Kidney tubule cell (primary cell): ENCODE data around the gene PARD6G.

Experiments
- DNase-seq: peaks from one replicate; pipeline ENCODE4 v3.0.0-alpha.2; 2018; ENCODE audit warnings: low spot score

Gene PARD6G

DNA sequence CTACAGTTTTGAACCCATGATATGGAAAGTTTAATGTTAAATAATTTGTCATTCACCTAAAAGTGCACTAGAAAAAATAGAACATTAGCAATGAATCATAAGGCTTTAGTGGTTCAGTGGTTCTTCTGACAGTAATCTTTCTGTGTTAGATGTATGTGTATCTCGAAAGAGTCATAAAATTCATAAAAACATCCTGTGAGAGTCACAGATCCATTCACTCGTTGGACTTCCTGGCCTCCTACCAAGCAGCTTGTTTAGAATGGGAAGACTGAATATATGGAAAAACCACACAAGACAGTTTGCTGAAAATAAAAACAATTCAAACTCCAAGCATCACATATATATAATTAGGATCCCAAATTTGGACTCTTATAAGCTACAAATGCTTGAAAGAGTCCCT lies 103.4 kb downstream of the PARD6G start:
- DNase-seq, result peak; percentile 24

DNA sequence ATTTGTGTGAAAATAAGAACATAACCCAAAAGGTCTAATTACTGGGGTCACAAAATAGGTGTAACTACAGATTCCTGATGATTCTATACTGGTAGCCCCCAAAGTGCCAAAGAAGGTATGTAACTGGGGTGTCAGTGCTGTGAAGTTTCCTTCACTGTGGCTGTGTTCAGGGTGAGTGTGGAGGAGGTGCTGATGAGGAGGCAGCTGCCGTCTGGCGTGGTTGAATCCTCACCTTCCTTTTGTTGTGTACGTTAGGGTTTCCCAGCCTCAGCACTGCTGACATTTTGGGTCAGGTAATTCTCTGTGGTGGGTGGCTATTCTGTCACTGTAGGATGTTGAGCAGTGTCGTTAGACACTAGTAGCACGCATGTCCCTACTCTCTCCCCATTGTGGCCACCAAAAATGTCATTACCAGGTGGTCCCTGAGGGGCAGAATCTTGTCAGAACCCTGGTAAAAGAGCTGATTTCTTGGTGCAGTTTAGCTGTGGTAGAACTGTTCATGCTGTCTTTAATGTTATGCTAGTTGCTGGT lies 106.8 kb downstream of the PARD6G start:
- DNase-seq, result no peak

DNA sequence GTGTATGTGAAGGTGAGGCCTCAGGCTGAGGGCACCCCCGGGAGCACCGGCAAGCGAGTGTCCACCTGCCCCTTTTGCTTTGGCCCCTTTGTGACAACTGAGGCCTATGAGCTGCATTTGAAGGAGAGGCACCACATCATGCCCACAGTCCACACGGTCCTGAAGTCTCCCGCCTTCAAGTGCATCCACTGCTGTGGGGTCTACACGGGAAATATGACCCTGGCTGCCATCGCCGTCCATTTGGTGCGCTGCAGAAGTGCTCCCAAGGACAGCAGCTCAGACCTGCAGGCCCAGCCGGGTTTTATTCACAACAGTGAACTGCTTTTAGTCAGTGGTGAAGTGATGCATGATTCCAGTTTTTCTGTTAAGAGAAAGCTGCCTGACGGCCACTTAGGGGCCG lies 109.3 kb downstream of the PARD6G start:
- DNase-seq, result no peak

DNA sequence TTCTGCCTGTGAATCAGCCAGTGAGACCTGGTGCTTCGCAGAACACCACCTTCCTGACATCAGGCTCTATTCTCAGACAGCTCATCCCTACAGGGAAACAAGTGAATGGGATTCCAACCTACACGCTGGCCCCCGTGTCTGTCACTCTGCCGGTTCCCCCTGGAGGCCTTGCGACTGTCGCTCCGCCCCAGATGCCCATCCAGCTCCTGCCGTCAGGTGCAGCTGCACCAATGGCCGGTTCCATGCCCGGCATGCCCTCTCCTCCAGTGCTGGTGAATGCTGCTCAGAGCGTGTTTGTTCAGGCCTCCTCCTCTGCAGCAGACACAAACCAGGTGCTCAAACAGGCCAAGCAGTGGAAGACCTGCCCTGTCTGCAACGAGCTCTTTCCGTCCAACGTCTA lies 110.2 kb downstream of the PARD6G start:
- DNase-seq, result no peak

DNA sequence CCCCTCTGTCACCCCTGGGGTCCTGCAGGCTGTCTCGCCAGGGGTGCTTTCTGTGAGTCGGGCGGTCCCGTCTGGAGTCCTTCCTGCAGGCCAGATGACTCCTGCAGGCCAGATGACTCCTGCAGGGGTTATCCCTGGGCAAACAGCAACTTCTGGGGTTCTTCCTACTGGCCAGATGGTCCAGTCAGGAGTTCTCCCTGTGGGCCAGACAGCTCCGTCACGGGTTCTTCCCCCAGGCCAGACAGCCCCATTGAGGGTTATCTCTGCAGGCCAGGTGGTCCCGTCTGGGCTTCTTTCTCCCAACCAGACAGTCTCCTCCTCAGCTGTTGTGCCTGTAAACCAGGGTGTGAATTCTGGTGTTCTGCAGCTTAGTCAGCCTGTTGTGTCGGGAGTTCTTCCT lies 110.6 kb downstream of the PARD6G start:
- no peak for DNase-seq

DNA sequence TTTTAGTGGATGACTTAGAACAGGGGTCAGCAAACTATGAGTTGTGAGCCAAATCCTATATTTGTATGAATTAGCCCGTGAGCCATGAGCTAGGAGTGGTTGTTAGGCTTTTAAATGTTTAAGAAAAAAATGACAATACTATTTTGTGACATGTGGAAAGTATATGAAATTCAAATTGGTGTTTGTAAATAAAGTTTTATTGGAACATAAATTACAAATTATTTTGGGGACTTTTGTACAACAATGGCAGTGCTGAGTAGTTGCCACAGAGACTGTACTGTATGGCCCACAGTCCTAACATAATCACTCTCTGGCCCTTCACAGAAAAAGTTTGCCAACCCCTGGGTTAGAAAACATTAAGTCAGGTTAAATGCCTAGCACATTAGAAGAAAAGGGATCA lies 112.2 kb downstream of the PARD6G start:
- DNase-seq, result no peak

DNA sequence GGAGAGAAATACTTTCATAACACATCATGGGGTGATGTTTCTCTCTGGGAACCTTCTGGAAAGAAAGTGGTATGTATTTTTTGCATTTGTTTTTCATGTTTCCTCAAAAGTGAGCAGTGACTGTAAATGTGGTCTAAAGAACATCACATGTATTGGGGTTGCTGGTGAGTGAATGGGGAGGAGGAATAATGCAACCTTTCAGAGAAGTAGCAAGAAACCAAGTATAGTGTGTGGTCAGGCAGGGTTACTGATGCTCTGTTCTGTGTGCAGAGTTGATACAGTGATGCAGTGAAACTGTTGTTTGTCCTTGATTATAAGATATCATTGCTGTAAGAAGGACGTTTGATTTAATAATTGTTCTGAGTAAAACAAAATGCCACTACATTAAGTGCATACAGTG lies 114.2 kb downstream of the PARD6G start:
- DNase-seq, result no peak

DNA sequence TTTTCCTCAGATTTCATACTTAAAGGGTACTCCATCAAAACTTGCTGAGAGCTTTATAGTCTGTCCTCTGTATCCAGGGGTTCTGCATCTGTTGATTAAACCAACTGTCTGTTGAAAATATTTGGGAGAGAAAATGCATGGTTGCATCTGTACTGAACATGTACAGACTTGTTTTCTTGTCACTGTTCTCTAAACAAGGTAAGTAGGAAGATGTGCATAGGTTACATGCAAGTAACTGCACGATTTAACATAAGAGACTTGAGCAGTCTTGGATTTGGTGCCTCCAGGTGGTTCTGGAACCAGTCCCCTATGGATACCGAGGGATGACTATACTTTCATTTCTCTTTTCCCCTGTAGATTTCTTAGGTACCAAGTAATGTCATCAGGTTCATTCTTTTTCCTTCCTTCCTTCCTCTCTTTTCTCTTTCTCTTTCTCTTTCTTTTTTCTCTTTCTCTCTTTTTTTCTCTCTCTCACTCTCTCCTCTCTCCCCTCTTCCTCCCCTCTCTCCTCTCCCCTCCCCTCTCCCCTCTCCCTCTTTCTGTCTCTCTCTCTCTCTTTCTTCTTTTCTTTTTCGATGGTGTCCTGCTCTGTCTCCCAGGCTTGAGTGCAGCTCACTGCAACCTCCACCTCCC lies 115.0 kb downstream of the PARD6G start:
- DNase-seq, result no peak

DNA sequence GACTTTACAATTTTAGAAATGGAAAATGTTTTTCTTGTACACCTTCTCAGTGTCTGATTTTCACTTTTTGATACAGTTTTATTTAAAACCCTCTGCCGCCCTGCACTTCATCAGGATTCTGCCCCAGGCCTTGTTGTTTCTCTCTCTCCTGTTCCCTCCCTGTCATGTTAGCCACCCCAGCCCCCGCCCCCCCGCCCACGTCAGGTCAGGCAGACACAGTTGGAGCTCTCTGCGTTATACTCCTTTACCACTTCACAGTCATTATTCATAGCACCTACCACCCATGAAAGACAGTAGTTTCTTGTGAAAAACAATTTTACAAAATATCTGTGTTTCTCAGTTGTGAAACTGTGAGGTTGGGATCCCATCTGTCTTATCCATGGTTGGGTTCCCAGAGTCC lies 116.8 kb downstream of the PARD6G start:
- no peak for DNase-seq

DNA sequence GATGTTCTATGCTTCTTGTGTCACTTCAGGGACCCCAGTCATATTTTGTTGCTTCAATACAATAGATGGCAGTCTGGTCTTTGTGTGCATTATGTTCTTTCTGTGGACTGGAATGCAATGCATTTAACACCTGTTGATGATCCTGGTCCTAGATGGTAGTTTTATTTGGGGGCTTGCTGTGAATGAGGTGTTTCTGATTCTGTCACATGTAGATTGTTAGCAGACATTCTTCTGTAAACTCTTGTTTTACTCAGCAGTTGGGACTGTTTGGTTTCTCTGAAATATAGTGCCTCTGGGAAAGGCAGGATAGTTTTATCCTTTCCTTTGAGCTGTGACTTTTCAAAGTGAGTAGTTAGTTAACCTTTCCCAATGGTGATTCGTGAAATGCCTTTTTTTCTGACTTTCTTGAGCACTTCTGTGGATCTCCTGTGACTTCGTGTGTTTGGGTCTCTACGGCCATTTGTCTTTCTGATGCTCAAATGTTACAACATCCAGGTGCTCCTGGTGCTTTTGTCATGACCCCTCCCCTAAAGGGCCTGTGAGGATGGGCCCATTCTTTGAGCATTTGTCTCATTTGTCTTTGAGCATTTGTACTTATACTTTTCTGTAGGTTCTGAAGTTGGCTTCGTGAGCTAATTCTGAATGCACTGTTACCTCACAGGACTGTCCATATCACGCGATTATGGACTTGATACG lies 117.5 kb downstream of the PARD6G start:
- no peak for DNase-seq

DNA sequence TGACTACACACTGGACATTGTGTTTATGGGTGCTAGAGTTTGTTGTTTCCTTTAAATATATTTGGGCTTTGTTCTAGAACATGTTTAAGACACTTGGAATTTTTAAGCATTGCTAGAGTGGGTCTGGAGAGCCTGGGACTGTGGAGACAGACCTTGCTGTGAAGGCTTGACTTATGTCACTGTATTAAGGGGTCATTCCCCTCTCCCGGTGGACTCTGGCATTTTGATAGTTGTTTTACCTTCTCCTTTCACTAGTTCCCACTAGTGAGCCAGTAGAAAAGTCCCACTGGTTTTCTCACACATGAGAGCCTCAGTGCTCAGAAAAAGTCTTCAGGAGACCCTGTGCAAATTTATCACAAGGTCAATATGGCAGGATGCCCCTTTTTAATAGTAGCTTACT lies 119.7 kb downstream of the PARD6G start:
- DNase-seq, result no peak

DNA sequence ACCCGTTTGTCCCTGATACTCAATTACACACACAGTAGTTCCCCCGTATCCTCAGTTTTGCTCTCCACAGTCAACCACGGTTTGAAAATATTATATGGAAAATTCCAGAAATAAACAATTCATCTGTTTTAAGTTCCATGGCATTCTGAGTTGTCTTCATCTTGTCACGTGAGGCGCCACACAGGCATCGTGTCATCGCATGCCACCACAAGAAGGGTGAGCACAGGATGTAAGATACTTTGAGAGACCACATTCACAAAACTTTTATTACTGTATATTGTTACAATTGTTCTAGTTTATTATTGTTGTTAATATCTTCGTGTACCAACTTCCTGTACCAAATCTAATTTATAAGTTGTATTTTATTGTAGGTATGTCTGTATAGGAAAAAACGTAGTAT lies 120.5 kb downstream of the PARD6G start:
- DNase-seq, result no peak

DNA sequence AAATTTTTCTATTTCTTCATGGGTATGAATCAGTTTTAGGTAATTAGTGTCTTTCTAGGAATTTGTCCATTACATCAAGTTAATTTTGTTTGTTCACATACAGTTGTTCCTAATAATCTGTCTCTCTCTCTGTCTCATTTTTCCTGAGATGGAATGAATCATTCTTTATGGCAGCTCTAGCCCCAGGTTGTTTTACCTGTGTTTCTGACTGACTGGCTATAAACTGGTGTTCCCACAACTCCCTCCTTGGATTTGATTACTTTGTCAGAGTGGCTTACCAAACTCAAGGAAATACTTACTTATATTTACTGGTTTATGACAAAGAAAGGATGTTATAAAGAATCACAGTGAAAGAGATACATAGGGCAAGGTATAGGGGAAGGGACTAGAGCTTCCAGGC lies 123.2 kb downstream of the PARD6G start:
- DNase-seq, result peak; percentile 13

DNA sequence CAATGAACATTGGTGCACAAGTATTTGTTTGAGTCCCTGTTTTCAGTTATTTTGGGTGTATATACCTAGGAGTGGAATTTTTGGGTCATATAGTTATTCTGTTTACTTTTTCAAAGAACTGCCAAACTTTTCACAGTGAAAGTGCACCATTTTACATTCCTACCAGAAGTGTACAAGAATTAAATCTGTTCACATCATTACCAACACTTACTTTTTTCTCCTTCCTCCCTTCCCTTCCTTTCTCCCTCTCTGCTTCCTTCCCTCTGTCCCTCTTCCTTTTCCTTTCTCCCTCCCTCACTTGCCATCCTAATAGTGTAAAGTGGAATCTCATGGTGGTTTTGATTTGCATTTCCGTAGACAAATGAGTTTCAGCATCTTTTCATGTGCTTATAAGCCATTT lies 126.4 kb downstream of the PARD6G start:
- no peak for DNase-seq

DNA sequence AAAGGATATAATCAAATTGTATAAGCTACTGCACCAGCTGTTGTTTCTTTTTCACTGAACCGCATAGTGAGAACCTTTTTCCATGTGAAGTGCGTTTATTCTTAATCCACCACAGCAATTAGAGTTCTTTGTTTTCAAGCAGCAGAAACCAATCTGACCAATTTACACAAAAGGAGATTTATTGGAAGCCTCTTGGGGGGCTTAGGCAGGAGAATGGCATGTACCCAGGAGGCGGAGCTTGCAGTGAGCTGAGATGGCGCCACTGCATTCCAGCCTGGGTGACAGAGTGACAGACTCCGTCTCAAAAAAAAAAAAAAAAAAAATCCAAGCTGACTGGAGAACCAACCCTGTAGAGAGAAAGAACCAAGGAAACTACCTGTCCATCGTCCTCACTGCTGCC lies 128.2 kb downstream of the PARD6G start:
- DNase-seq, result no peak

DNA sequence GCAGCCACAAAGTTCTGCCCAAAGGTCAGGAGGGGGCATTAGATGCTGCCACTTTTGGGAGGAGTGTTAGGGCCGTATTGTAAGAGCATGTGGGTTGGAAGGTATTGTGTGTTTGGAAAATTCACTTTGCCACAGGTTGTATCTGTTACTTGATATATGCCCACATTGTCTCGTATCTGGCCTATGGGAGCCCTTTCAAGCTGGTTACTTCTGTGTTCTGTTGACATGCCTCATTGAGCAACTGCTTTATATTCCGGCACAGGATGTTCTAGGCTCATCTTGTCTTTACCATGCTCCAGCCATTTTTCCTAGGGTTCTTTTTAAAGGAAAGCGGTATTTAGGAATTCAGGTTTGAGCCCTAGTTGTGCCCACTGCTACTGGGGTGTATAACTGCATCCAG lies 132.3 kb downstream of the PARD6G start:
- DNase-seq, result no peak

DNA sequence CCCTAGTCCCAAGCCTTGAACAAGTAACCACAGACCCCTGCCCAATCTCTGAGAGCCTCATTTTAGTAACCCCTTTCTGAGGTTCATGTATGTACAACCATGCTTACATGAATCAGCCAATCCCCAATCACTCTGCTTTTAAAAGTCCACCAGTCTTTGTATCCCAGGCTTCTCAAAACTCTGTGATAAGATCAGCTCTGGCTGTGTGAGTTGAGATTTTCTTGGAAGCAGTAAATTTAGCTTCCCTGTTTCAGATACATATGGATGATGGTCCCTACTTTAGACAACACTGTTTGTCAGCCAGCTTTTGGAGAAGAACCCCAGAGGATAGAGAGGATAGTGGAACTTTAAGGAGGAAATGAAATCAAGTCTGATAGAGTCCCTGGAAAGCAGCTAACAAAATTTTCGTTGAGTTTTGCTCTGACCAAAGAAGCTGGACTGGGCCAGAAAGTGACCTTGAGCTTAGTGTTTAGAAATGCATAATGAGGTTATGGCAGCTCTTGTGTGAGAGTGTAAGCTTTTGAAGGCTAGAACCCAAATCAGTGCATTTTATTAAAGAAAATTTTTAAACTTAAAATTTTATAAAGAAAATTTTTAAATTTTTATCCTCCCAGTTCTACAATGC lies 134.6 kb downstream of the PARD6G start:
- DNase-seq, result no peak

DNA sequence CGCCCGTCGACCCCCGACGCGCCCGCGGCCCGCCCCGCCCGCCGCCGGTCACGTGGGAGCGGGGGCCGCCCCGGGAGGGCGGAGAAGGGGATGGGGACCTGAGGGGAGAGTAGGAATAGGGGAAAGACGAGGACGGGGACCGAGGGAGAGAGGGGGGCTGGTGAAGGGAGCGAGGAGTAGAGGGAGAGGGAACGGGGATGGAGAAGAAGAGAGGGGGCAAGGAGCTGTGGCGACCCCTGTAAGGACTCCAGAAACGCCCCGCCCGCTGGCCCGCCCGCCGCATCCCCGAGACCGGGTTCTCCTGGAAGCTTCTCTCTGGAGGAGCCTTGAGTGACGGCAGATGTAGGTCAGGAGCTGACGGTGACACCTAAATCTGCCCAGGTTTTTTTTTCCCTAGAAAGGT lies 137.6 kb downstream of the PARD6G start:
- DNase-seq, result peak; percentile 42

DNA sequence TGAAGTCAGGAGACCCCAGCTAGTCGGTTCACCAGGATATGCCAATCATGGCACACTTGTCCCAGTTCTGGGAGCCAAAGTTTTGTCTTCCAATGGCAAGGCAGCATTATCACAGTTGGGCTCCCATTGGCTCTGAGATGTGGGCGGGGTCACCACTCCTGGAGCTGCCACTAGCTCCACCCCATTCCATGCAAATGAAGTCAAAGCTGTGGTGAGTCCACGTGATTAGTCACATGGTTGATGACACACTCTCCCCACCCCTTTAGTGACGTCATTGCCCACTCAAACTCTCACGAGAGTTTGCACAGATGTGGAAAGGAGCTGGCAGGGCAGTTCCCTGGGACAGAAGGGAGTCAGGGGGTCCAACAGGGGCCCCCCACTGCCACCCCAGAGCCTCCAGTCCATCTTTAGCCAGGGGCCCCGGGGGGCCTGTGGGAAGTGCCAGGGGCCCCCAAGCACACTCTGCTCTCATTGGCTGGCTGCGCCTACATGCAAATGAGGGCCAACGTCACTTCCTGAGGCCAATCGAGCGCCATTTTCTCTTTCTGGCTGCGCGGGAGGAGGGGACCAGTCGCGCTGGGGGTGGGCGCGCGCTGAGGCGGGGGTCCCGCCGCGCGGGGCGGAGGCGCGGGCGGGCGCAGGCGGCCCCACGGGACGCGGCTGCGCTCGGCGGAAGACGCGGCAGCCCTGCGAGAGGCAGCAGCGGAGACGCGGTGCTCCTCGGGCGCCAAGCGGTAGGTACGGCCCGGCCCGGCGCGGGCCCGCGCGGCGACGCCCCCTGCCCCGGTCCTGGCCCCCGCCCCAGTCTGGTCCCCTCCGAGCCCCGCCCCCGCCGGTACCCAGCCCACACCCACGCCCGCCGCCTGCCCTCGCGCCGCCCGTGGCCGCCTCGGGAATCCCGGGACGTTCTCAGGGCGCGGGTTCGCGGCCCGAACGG lies 138.3 kb downstream of the PARD6G start, which contains the start of gene ADNP2:
Gene ADNP2, plus strand, starts transcription at position 524 of the 937 bp plus-strand sequence. CDS start 8,281 bp downstream, outside the sequence.
- peak; percentile 96 for DNase-seq

DNA sequence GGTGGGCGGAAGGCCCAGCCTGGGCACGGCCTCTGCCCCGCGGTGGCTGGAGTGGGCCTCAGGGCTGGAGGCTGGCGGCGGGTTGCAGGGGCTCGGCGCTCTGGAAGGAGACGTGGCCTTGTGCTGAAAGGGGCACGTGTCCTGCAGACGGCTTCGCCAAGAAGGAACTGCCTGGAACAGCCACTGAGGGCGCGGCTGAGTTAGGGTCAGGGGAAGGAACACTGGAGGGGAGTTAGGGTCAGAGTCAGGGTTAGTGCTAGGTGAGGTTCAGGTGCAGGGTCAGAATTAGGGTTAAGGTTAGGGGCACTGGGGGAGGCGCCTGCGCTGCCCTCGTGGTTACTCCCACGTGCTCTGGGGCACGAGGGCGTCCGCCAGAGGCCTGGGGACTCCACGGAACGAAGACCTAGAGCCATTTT lies 139.2 kb downstream of the PARD6G start:
- no peak for DNase-seq

DNA sequence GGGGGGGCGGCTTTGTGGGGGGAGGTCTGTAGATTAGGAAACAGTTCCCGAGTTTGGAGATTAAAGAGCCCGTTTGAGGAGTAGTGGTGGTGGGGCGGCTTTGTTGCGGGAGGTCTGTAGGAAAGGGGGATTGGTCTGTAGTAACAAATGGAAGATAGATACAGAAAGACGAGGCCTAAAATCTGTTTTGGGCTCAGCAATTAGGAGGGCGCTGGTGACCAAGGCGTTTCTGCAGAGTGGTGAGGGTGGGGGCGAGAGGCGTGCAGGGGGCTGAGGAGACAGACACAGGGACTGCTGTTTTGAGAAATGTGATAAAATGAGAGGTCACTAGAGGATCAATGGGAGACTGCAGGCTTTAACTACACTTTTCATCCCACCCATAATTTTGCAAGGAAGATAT lies 139.9 kb downstream of the PARD6G start:
- no peak for DNase-seq
